H1 (cell line): Measurements from ENCODE around the gene OLFM1. TPM values are rescaled to one million over a fixed set of nuclear protein-coding genes. Genes with fewer than 3 reads are reported as not detected.

Experiments used
- EGR1 ChIP-seq: IDR thresholded peaks from 2 replicates; pipeline ENCODE4 v1.6.1; 2011; ENCODE audit warnings: low read depth, low read length, borderline replicate concordance
- FOSL1 ChIP-seq: IDR thresholded peaks from 2 replicates; pipeline ENCODE4 v1.6.1; 2011; ENCODE audit warnings: mild to moderate bottlenecking, low read depth, low read length, moderate library complexity; ENCODE audit not compliant: insufficient read depth
- SIN3A ChIP-seq, 2 experiments: IDR thresholded peaks in 1 of 2; conservative IDR thresholded peaks in 1 of 2; 2 replicates each; pipeline ENCODE4 v1.6.1; 2011 to 2012; ENCODE audit warnings: low read length in 2 of 2, improper control_type of control experiment in 1 of 2, low read depth in 1 of 2, mild to moderate bottlenecking in 1 of 2
- polyA plus RNA-seq, 7 experiments: library from polyadenylated mRNA; depleted of rRNA in 3 of 7; stranded (reverse) in 5 of 7; unstranded in 2 of 7; fragments of >200 nt in 5 of 7; fragments of 200-250 nt in 2 of 7; gene quantifications; 1 replicate in 5 of 7; 2 replicates in 1 of 7; 4 replicates in 1 of 7; pipeline versions ENCODE4 v1.2.1 to v1.2.3, GENCODE V29; 2011 to 2013; ENCODE audit warnings: missing spikeins in 2 of 7, mixed read lengths in 2 of 7
- total RNA-seq: library from RNA; stranded (reverse); fragmentation: NEBNext Ultra II Directional; extraction: Animal tissue kit (Norgen Biotek cat#: 25700); gene quantifications from 2 replicates; pipeline ENCODE4 v1.2.1, GENCODE V29; 2021

OLFM1 gene
- total and polyA plus RNA-seq, 2 of the 8 experiments (the other 6 are each of a cell fraction or from before 2014, with no cell fraction given): 53.0 to 53.4 TPM

DNA sequence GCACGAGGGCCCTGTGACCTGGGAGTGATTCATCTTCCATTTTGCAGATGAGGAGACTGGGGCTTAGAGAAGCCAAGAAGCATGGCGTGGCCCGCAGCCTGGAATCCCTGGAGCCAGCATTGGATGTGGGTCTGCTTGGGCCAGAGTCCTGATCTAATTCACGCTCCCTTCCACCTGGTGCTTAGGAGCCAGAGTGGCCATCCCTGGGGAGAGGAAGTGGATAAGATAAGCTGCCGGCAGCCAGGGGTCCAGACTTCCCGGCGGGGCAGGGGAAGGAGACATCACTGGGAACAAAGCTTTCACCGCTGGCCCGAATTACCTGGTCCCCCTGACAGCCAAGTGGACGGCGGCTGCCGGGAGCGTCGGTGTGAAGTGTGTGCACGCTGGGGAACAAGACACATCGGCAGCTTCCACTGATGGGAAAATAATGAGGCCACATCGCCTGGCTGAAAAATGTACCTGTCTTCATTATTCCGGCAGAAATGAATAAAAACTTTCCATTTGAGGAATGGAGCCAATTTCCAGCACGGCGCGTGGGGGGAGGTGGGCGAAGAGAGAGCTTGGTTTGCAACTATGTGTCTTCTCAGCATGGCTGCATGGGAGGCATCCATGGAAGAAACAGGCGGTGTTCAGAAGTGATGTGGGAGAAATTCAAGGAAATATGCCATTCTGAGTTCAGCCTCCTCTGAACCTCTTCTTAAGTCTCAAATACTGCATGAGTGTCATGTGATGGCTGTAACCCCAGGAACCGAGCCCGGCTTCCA lies 78.5 kb downstream of the OLFM1 start (continued):
- TF ChIP-seq EGR1 (no peak), FOSL1 (no peak), SIN3A (conservative IDR thresholded peaks at IDR 0.05 in 1 of 2, IDR thresholded peaks at IDR 0.05 in 1 of 2; ENCODE audit: low read depth in 1 of 2, low read length in 2 of 2) (no peak)
